Osteoblast (primary cell): ENCODE data around the gene ITCH. TPM values are rescaled to one million over a fixed set of nuclear protein-coding genes. Genes with fewer than 3 reads are reported as not detected.

ENCODE experiments used
- DNase-seq: peaks from one replicate; pipeline ENCODE4 v3.0.0; 2011; ENCODE audit warnings: low spot score, mixed read lengths; ENCODE audit not compliant: insufficient read length; ENCODE audit errors: missing footprints
- H2AFZ ChIP-seq: 2 replicates; pipeline ENCODE4 v1.6.0; 2011; ENCODE audit warnings: mild to moderate bottlenecking, low read length
- H3K27ac ChIP-seq: 2 replicates; pipeline ENCODE4 v1.5.1; 2011; ENCODE audit warnings: mild to moderate bottlenecking, low read depth, low read length, moderate library complexity
- H3K27me3 ChIP-seq: 2 replicates; pipeline ENCODE4 v1.6.0; 2012; ENCODE audit warnings: mild to moderate bottlenecking, control low read depth, inconsistent platforms, low read length, moderate library complexity; ENCODE audit not compliant: insufficient read depth
- H3K36me3 ChIP-seq: 2 replicates; pipeline ENCODE4 v1.5.1; 2011; ENCODE audit warnings: mild to moderate bottlenecking, low read length, control low read depth, moderate library complexity; ENCODE audit not compliant: insufficient read depth
- H3K4me1 ChIP-seq: 2 replicates; pipeline ENCODE4 v1.5.1; 2011; ENCODE audit warnings: mild to moderate bottlenecking, low read length, control low read depth, moderate library complexity; ENCODE audit not compliant: insufficient read depth
- H3K4me2 ChIP-seq: 2 replicates; pipeline ENCODE4 v1.6.0; 2011; ENCODE audit warnings: mild to moderate bottlenecking, low read length; ENCODE audit not compliant: insufficient read depth
- H3K4me3 ChIP-seq: fragments of 200-600 bp; sonication (generic); 3 replicates; pipeline ENCODE4 v1.5.1; 2012; ENCODE audit warnings: mild to moderate bottlenecking, low read length, inconsistent platforms; ENCODE audit not compliant: insufficient read depth
- H3K79me2 ChIP-seq: 2 replicates; pipeline ENCODE4 v1.6.0; 2012; ENCODE audit warnings: mild to moderate bottlenecking, low read length, control low read depth, inconsistent platforms; ENCODE audit not compliant: insufficient read depth
- H3K9me3 ChIP-seq: 2 replicates; pipeline ENCODE4 v1.5.1; 2011; ENCODE audit warnings: low read depth, low read length, control low read depth
- H4K20me1 ChIP-seq: 2 replicates; pipeline ENCODE4 v1.6.0; 2012; ENCODE audit warnings: mild to moderate bottlenecking, low read length, control low read depth; ENCODE audit not compliant: insufficient read depth
- total RNA-seq: library from RNA; depleted of rRNA; stranded (reverse); fragments of >200 nt; gene quantifications from 2 replicates; pipeline ENCODE4 v1.2.3, GENCODE V29; 2012
- TF ChIP-seq, protein P1 (sequence below): IDR thresholded peaks from 2 replicates; pipeline ENCODE4 v1.5.1; 2011; ENCODE audit warnings: mild to moderate bottlenecking, low read depth, low read length, moderate library complexity; ENCODE audit errors: extremely low read depth

Gene ITCH
- total RNA-seq, 1 donor = 79.3 TPM

DNA sequence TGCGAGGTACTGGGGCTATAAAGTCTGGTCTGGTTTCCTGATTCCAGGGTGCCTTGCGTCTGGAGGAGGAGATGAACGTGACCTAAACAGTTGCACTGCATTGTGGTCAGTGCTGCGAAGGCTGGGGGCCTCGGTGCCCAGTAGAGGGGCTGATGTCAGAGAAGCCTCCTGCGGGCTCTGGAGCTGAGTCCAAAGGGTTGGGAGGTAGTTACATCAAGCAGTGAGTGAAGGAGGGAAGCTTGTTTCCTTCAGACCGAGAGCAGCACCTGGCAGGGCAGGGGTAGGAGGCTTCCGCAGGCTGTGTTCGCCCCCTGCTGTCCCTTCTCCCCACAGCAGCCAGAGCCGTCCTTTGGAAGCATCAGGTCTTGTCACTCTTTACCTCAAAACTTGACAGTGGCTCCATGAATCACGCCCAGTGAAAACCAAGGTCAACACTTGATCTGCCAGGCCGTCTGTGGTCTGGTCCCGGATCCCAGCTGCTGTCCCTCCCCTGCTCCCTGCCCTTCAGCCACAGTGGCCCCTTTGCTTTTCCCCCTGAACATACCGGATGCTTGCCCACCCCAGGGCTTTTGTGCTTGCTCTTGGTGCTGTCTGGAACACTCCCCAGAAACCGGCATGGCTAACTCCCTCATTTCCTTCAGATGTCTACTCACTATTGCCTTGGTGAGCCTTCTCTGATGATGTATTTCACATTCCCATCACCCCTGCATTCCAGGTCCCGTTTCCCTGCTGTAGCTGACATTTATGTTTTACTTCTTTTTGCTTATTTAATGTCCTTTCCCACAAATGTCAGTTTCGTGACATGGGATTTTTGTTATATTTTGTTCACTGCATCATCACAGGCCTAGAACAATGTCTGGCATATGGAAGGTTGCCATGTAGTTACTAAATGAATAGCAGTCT, 160.1 kb downstream of the ITCH start:
- Histone ChIP-seq H2AFZ (no peak overlapping the region), H3K9me3 (no peaks in the 10 kb centered on the region), H3K36me3 (peaks cover 33% of the 10 kb centered on the region), H3K4me3 (peak overlapping the region; percentile 10), H3K27ac (peak overlapping the region; percentile 85), H3K27me3 (no peaks in the 10 kb centered on the region), H3K4me2 (peak overlapping the region; percentile 31), H3K79me2 (peaks cover 82% of the 10 kb centered on the region), H3K4me1 (peaks cover 44% of the 10 kb centered on the region), H4K20me1 (peaks cover 58% of the 10 kb centered on the region)
- TF ChIP-seq, protein P1, sequence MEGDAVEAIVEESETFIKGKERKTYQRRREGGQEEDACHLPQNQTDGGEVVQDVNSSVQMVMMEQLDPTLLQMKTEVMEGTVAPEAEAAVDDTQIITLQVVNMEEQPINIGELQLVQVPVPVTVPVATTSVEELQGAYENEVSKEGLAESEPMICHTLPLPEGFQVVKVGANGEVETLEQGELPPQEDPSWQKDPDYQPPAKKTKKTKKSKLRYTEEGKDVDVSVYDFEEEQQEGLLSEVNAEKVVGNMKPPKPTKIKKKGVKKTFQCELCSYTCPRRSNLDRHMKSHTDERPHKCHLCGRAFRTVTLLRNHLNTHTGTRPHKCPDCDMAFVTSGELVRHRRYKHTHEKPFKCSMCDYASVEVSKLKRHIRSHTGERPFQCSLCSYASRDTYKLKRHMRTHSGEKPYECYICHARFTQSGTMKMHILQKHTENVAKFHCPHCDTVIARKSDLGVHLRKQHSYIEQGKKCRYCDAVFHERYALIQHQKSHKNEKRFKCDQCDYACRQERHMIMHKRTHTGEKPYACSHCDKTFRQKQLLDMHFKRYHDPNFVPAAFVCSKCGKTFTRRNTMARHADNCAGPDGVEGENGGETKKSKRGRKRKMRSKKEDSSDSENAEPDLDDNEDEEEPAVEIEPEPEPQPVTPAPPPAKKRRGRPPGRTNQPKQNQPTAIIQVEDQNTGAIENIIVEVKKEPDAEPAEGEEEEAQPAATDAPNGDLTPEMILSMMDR = peak; percentile 77
- DNase-seq = peak; percentile 69

DNA sequence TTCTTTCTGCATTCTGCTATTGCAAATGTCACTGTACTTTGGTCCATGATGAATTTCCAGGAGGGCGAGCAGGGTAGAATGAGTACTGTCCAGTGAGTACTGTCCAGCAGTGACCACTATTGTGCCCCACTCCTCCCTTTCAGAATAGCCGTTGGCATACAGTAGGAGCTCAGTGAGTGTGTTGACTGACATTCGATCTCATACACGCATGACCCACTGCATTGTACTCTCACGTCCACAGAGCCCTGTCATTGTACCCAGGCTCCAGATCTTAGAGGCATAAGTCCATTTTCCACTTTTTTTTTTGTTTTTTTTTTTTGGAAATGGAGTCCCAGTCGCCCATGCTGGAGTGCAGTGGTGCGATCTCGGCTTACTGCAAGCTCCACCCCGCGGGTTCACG, 161.4 kb downstream of the ITCH start:
- Histone ChIP-seq H3K4me3 (no peak overlapping the region), H3K4me2 (no peak overlapping the region), H3K27me3 (no peaks in the 10 kb centered on the region), H3K27ac (peak overlapping the region; percentile 85), H2AFZ (no peak overlapping the region), H3K79me2 (peaks cover 78% of the 10 kb centered on the region), H3K36me3 (peaks cover 38% of the 10 kb centered on the region), H4K20me1 (peaks cover 60% of the 10 kb centered on the region), H3K4me1 (peaks cover 44% of the 10 kb centered on the region), H3K9me3 (no peaks in the 10 kb centered on the region)
- no peak for DNase-seq
- TF ChIP-seq, protein P1 = no peak

DNA sequence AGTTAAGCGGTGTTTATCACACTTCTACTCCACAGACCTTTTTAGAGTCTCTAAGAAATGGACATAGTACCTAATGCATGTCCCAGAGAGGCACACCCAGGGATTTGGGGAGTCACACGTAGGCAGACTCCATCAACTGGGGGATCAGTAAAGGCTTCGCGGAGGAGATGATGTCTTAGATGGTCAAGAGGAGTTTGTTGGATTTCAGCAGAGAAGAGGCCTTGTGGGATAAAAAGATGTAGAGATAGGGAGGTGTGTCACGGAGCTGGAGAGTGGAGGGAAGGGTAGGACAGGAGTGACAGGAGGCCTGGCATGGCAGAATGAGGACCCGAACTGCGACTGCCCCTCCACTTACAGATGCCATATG, 162.3 kb downstream of the ITCH start:
- H3K4me2 ChIP-seq = peak overlapping the region; percentile 62
- H3K27me3 ChIP-seq = no peaks in the 10 kb centered on the region
- DNase-seq = peak; percentile 58
- H3K4me3 ChIP-seq = no peak overlapping the region
- H2AFZ ChIP-seq = no peak overlapping the region
- peaks cover 76% of the 10 kb centered on the region for H3K79me2 ChIP-seq
- H3K36me3 ChIP-seq = peaks cover 37% of the 10 kb centered on the region
- peaks cover 67% of the 10 kb centered on the region for H4K20me1 ChIP-seq
- TF ChIP-seq, protein P1 = no peak
- H3K4me1 ChIP-seq = peaks cover 44% of the 10 kb centered on the region
- no peaks in the 10 kb centered on the region for H3K9me3 ChIP-seq
- peak overlapping the region; percentile 83 for H3K27ac ChIP-seq

DNA sequence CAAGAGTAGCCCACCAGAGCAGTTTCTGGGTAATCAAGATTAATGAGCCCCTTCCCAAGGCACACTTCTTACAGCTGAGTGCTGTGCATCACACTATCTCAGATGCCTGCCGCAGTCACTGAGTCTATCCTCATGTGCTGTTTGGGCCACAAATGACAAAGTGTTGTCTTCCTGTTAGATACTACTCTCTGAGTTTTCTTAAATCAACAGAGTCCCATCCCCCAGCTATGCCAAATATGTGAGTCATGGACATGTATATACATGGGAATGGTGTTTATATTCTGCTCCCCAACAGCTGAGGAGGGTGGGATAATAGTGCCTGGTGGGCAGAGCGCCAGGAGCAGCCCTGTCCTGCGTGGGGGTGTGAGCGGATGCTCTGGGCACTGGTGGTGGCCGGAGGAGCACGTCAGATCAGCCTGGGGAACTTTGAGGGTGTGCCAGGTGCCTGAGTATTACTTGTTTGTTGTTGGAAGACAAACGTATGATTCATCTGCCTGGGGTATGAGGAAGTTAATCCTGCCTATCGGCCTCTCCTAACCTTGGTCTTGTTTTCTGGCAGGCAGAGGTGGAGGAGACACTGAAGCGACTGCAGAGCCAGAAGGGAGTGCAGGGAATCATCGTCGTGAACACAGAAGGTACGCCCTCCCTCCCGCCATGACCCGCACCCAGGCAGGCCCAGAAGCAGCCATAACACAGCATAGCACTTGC, 162.8 kb downstream of the ITCH start:
- no peak overlapping the region for H2AFZ ChIP-seq

More for the DNA sequence above, 162.8 kb downstream of the ITCH start:
- Histone ChIP-seq H3K4me1 (peaks cover 46% of the 10 kb centered on the region), H3K36me3 (peaks cover 41% of the 10 kb centered on the region), H4K20me1 (peaks cover 72% of the 10 kb centered on the region), H3K9me3 (no peaks in the 10 kb centered on the region), H3K27me3 (no peaks in the 10 kb centered on the region), H3K4me2 (peak overlapping the region; percentile 62), H3K4me3 (no peak overlapping the region), H3K27ac (peak overlapping the region; percentile 83), H3K79me2 (peaks cover 76% of the 10 kb centered on the region)
- peak; percentile 96 for DNase-seq
- TF ChIP-seq, protein P1 = no peak
